HG03064 (cell line): Measurements from ENCODE around the gene CACNA2D2.

Source experiments
- ATAC-seq: cut with Tn5 transposase; IDR thresholded peaks from one replicate; pipeline ENCODE4 v1.9.1; 2021; ENCODE audit warnings: low read depth; ENCODE audit not compliant: unreplicated experiment

The CACNA2D2 gene

DNA sequence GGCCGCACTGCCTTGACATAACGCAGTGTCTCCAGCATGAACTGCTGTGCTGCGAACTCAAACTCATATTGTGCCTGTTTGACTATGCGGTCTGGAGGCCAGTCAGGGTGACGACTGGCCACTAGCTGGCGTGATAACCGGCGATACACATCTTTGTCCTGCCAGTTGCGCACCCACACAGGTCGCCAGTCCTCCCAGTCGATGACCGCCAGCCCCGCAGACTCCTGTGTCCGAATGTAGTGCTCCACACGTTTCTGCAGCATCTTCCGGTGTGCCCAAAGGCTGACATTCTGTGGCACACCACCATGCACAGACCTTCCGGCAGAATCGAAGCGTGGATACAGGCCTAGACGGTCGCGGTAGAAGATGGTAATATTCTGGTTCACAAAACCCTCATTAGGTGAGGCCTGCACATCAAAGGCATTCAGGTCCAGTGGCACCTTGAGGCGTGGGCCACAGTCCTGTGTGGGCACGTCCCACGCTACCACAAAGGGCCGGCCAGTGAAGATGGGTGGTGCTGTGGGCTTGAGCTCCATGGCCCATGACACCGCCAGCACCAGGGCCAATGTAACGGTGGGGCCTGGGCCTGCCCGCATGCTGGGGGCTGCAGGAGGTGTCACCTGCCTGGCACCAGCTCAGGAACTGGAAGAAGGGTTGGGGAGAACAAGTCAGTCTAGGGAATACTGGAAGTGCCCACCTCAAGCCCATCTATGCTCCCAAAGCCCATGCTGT is 183.4 kb downstream of the CACNA2D2 start:
- no peak for ATAC-seq

- ATAC-seq: no peak
Observed at GRCh38 chr3:50319181-50319893, 184.1 kb downstream of the CACNA2D2 start.

DNA sequence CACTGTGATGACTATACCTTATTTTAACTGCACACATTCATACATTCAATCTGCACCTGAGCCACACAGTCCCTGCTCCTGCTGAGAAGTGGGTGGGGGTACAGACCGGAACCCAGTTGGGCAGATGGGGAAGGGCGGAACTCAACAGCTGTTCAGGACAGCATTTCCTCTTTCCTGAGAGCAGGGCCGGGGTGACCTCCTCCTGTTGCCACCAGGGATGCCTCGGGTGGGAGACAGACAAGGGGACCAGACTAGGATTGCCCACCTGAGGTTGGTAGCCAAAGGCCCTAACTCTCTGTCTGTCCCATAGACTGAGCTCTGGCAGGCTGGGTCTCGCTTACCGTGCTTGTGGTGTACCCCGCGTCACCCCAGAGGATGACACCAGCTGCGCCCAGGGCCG is 184.8 kb downstream of the CACNA2D2 start:
- ATAC-seq: no peak

DNA sequence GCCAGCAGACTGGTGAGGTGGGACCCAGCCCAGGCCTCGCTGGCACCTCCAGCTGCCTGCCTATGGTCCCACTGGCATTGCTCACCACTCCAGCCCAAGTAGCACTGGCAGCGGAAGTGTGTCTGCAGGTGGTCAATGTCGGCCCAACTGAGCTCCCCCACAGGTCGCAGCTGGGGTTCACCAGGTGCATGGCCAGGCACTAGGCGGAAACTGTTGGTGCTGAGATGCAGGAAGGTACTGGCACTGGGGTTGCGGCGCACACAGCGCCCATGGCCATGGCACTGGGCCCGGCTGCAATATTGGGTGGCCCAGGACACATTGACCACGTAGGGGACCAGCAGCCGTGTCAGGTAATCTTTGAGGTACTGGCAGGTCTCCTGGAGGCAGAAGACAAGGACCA is 185.3 kb downstream of the CACNA2D2 start:
- ATAC-seq: no peak

DNA sequence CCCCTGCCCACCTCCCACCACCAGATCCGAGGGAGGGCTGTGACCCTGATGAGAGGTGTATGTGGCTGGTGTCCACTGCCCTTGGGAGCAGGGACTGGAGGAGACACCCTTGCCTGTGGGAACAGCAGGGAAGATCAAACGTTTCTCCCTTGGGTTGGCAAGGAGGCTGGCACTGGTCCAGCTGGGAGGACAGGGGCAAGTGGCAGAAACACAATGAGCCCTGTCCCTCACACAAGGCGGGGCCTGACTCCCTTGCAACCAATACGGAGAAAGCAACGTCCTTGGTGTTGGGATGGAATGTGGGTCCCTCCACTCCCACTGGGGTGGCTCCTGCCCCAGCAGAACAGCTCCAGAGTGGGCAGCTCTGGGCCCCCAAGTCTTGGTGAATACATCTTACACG is 186.1 kb downstream of the CACNA2D2 start:
- no peak for ATAC-seq

DNA sequence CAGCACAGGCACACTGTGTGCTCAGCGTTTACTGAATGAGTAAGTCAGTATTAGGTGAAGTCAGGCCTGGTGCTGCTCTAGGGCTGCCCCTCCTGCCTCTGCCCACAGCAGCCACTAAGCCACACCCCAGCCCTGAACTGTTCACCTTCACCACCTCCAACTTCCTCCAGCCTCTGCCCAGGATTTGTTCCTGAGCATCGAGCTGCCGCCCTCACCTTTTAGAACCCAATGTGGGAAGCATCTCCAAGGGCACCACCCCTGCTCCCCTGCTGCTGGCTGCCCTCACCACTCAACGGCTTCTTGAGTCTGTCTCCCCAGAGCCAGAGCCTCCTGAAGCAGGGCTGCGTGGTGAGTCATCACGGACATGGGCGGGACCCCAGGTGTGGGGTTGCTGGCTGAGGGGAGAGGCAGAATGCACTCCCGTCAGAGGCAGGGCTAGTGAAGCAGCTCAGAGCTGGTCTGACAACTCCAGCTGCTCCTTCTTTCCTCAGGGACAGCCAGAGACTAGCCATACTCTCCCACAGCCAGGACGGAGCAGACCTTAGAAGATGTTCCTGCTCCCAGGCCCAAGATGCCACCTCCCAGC is 186.7 kb downstream of the CACNA2D2 start:
- ATAC-seq: no peak

GRCh38 chr3:50314816-50315215 is 188.6 kb downstream of the CACNA2D2 start:
- ATAC-seq: no peak

DNA sequence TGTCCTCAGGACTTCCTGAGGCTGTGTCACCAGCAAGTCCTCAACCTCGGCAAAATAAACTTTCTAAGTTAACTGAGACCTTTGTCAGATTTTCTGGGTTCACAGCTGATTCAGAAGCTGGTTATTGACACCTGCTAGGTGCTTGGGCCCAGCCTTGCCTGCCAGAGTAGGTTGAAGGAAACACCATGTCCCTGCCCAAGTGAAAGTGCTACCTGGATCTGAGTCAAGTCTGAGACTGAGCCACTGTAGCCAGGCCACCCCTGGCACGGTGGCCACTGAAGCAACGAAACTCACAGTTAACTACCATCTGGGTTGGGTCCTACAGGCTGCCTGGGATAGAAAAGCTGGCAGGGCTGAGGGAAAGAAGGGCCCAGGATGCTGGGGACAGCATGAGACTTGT is 189.1 kb downstream of the CACNA2D2 start:
- no peak for ATAC-seq
